Subcutaneous adipose tissue (tissue), 4 donors: ENCODE data around the gene RBP7. TPM values are rescaled to one million over a fixed set of nuclear protein-coding genes. Genes with fewer than 3 reads are reported as not detected.

ENCODE experiments used
- total RNA-seq, 4 donors: library from RNA; depleted of rRNA; stranded (reverse); fragments of >200 nt; gene quantifications; one replicate each; pipeline ENCODE4 v1.1.0, GENCODE V29; 2016
- TF ChIP-seq, protein P1 (sequence below): fragments of 450-650 bp; IDR thresholded peaks from one replicate; pipeline ENCODE4 v1.5.1; 2016; ENCODE audit warnings: low read depth, mild to moderate bottlenecking, control low read depth, antibody characterized with exemption, moderate library complexity

RBP7 gene
- total RNA-seq, 4 donors from 2014 or later = 77.3 to 312 (median 215) TPM

- TF ChIP-seq, protein P1, sequence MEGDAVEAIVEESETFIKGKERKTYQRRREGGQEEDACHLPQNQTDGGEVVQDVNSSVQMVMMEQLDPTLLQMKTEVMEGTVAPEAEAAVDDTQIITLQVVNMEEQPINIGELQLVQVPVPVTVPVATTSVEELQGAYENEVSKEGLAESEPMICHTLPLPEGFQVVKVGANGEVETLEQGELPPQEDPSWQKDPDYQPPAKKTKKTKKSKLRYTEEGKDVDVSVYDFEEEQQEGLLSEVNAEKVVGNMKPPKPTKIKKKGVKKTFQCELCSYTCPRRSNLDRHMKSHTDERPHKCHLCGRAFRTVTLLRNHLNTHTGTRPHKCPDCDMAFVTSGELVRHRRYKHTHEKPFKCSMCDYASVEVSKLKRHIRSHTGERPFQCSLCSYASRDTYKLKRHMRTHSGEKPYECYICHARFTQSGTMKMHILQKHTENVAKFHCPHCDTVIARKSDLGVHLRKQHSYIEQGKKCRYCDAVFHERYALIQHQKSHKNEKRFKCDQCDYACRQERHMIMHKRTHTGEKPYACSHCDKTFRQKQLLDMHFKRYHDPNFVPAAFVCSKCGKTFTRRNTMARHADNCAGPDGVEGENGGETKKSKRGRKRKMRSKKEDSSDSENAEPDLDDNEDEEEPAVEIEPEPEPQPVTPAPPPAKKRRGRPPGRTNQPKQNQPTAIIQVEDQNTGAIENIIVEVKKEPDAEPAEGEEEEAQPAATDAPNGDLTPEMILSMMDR = no peak
Observed at GRCh38 chr1:10042746-10043145, 45.7 kb downstream of the RBP7 start.

DNA sequence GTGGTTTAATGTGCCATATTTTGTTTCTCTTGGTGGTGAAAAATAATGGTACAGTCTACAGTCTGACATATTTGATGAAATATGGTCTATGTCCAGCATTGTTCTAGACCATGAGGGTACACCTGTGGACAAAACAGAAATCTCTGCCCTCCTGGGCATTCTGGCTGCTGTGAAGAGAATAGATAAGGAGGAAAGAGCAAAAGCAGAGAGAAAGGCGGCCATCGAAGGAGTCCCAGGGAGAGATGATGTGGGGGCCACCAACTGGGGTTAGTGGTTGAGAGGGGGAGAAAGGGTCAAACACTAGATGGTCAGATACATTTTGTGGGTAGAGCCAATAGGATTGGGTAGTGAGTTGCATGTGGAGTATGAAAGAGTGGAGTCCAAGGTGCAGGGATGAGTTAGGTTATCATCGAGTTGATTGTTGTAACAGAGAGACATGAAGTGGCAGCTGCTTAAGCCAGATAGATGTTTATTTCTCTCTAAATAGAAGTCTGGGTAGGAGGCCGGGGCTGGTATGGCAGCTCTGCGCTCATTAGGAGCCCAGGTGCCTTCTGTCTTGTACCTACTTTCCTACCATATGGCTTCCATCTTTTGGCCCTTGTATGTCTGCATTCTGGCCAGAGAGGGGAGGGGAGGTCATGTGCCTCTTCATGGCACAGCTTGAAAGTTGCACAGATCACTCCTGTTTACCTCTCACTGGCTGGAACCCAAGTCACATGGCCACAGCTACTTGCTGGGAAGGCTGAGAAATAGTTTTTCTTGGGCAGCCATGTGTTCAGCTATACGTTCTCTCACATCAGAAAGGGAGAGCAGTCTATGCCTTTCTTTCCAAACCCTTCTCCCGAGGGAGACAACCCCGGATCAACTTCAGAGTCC is 48.7 kb downstream of the RBP7 start:
- TF ChIP-seq, protein P1 = no peak

- TF ChIP-seq, protein P1 = no peak
Observed at GRCh38 chr1:10046356-10047085, 49.5 kb downstream of the RBP7 start.

GRCh38 chr1:10048601-10049000 is 51.6 kb downstream of the RBP7 start:
- TF ChIP-seq, protein P1 = no peak

- TF ChIP-seq, protein P1 = no peak
Observed at GRCh38 chr1:10050611-10051010, 53.6 kb downstream of the RBP7 start.

GRCh38 chr1:10051656-10052055 is 54.6 kb downstream of the RBP7 start:
- TF ChIP-seq, protein P1 = no peak

GRCh38 chr1:10052347-10052746 is 55.3 kb downstream of the RBP7 start:
- TF ChIP-seq, protein P1 = no peak
